ENCODE measurements around the gene ARHGAP25. TPM values are rescaled to one million over a fixed set of nuclear protein-coding genes. Genes with fewer than 3 reads are reported as not detected.

ARHGAP25 gene
- total and polyA plus RNA-seq, 8 donors: 6.1 to 43.5 (median 9.3) TPM

- Histone ChIP-seq H3K4me1 (peaks cover 7 to 96% of the 10 kb centered on the region in 2 donors), H3K4me3 (peak overlapping the region in 1 of 2 donors; percentile 1), H3K27me3 (no peaks in the 10 kb centered on the region), H3K36me3 (no peaks in the 10 kb centered on the region), H3K27ac (peak overlapping the region; percentile 37 to 85), H3K9me3 (no peaks in the 10 kb centered on the region)
- no peak for TF ChIP-seq CTCF (IDR thresholded peaks at IDR 0.05)
- intact Hi-C loops (cut with DNase I): loop anchor here in 1 of 2 donors (10.0 kb wide), 1 partner anchor 173 kb away; no protein-coding TSS in a partner anchor
- DNase-seq (peak in 1 of 4 donors; percentile 29), ATAC-seq (peak; percentile 72)
Observed at GRCh38 chr2:68741805-68742306, 7.2 kb downstream of the ARHGAP25 start.

GRCh38 chr2:68742626-68743415 is 8.2 kb downstream of the ARHGAP25 start:
- no peaks in the 10 kb centered on the region for H3K36me3 ChIP-seq
- H3K4me1 ChIP-seq: peaks cover 11 to 93% of the 10 kb centered on the region in 2 donors
- TF ChIP-seq CTCF (IDR thresholded peaks at IDR 0.05): no peak
- no peaks in the 10 kb centered on the region for H3K27me3 ChIP-seq
- peak; percentile 26 for ATAC-seq
- peak overlapping the region in 1 of 2 donors; percentile 1 for H3K4me3 ChIP-seq
- DNase-seq: no peak
- H3K27ac ChIP-seq: peak overlapping the region; percentile 37 to 85
- no peaks in the 10 kb centered on the region for H3K9me3 ChIP-seq
- intact Hi-C loops (cut with DNase I): loop anchor here in 1 of 2 donors (10.0 kb wide), 1 partner anchor 172 kb away; no protein-coding TSS in a partner anchor

- Histone ChIP-seq H3K36me3 (no peaks in the 10 kb centered on the region), H3K27me3 (no peaks in the 10 kb centered on the region), H3K4me3 (no peak overlapping the region), H3K27ac (peak overlapping the region in 1 of 2 donors; percentile 85), H3K4me1 (peaks cover 11 to 93% of the 10 kb centered on the region in 2 donors), H3K9me3 (no peaks in the 10 kb centered on the region)
- intact Hi-C loops (cut with DNase I): loop anchor here in 1 of 2 donors (10.0 kb wide), 1 partner anchor 171 kb away; no protein-coding TSS in a partner anchor
- no peak for ATAC-seq
- no peak for TF ChIP-seq CTCF (IDR thresholded peaks at IDR 0.05)
- no peak for DNase-seq
Observed at GRCh38 chr2:68743531-68743930, 8.9 kb downstream of the ARHGAP25 start.

- Histone ChIP-seq H3K27ac (peak overlapping the region in 1 of 2 donors; percentile 85), H3K4me3 (no peak overlapping the region), H3K27me3 (no peaks in the 10 kb centered on the region), H3K9me3 (no peaks in the 10 kb centered on the region), H3K4me1 (peaks cover 11 to 90% of the 10 kb centered on the region in 2 donors), H3K36me3 (no peaks in the 10 kb centered on the region)
- TF ChIP-seq CTCF (IDR thresholded peaks at IDR 0.05): no peak
- no peak for ATAC-seq
- DNase-seq: no peak
- intact Hi-C loops (cut with DNase I): loop anchor here in 1 of 2 donors (10.0 kb wide), 1 partner anchor 170 kb away; no protein-coding TSS in a partner anchor
Observed at GRCh38 chr2:68744366-68744912, 9.8 kb downstream of the ARHGAP25 start.

- TF ChIP-seq CTCF (IDR thresholded peaks at IDR 0.05): no peak
- H3K36me3 ChIP-seq: no peaks in the 10 kb centered on the region
- H3K9me3 ChIP-seq: no peaks in the 10 kb centered on the region
- no peak for DNase-seq
- ATAC-seq: no peak
- intact Hi-C loops (cut with DNase I): loop anchor here in 1 of 2 donors (10.0 kb wide), 1 partner anchor 170 kb away; no protein-coding TSS in a partner anchor
- H3K4me3 ChIP-seq: no peak overlapping the region
- peak overlapping the region in 1 of 2 donors; percentile 85 for H3K27ac ChIP-seq
- peaks cover 10 to 85% of the 10 kb centered on the region in 2 donors for H3K4me1 ChIP-seq
- no peaks in the 10 kb centered on the region for H3K27me3 ChIP-seq
Observed at GRCh38 chr2:68745006-68745405, 10.4 kb downstream of the ARHGAP25 start.
